Retinal pigment epithelial cell (primary cell): ENCODE results near the gene MLST8.

Source experiments
- DNase-seq: peaks from one replicate; pipeline ENCODE4 v3.0.0-alpha.2; 2010; ENCODE audit warnings: low read depth
- H3K4me3 ChIP-seq: 2 replicates; pipeline ENCODE4 v1.5.1; 2011; ENCODE audit warnings: mild to moderate bottlenecking, low read length, control low read depth, moderate library complexity
- TF ChIP-seq, protein P1 (sequence below): conservative IDR thresholded peaks from 2 replicates; pipeline ENCODE4 v1.5.1; 2011; ENCODE audit warnings: low read depth, low read length, control low read depth, inconsistent platforms

The MLST8 gene

GRCh38 chr16:2179107-2179501 is 26.1 kb upstream of the MLST8 start:
- DNase-seq, result no peak
- TF ChIP-seq, protein P1, sequence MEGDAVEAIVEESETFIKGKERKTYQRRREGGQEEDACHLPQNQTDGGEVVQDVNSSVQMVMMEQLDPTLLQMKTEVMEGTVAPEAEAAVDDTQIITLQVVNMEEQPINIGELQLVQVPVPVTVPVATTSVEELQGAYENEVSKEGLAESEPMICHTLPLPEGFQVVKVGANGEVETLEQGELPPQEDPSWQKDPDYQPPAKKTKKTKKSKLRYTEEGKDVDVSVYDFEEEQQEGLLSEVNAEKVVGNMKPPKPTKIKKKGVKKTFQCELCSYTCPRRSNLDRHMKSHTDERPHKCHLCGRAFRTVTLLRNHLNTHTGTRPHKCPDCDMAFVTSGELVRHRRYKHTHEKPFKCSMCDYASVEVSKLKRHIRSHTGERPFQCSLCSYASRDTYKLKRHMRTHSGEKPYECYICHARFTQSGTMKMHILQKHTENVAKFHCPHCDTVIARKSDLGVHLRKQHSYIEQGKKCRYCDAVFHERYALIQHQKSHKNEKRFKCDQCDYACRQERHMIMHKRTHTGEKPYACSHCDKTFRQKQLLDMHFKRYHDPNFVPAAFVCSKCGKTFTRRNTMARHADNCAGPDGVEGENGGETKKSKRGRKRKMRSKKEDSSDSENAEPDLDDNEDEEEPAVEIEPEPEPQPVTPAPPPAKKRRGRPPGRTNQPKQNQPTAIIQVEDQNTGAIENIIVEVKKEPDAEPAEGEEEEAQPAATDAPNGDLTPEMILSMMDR, result no peak
- H3K4me3 ChIP-seq, result no peak overlapping the region

- no peak overlapping the region for H3K4me3 ChIP-seq
- TF ChIP-seq, protein P1, result no peak
- DNase-seq, result no peak
Observed at GRCh38 chr16:2179576-2179975, 25.7 kb upstream of the MLST8 start.

- no peak overlapping the region for H3K4me3 ChIP-seq
- DNase-seq, result no peak
- TF ChIP-seq, protein P1, result no peak
Observed at GRCh38 chr16:2180461-2180860, 24.8 kb upstream of the MLST8 start.

- TF ChIP-seq, protein P1, result no peak
- DNase-seq, result no peak
- H3K4me3 ChIP-seq, result no peak overlapping the region
Observed at GRCh38 chr16:2180962-2181923, 24.0 kb upstream of the MLST8 start.

DNA sequence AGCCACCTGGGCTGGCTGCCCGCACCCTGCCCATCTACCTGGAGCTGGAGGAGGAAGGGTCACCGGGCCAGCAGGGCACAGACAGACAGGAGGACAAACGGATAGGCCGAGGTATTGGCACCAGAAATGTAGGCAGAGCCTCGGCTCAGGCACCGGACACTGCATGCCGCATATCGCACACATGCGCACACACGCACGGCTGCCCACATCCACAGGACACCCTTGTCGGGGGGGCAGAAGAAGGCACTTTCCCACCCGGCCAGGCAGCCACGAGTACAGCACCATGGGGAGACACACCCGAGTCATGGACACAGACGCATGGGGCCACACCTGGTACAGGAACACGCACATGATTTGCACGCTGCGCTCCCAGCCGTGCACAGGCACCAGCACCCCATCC is 23.3 kb upstream of the MLST8 start:
- no peak for DNase-seq
- TF ChIP-seq, protein P1, result no peak
- H3K4me3 ChIP-seq, result no peak overlapping the region

DNA sequence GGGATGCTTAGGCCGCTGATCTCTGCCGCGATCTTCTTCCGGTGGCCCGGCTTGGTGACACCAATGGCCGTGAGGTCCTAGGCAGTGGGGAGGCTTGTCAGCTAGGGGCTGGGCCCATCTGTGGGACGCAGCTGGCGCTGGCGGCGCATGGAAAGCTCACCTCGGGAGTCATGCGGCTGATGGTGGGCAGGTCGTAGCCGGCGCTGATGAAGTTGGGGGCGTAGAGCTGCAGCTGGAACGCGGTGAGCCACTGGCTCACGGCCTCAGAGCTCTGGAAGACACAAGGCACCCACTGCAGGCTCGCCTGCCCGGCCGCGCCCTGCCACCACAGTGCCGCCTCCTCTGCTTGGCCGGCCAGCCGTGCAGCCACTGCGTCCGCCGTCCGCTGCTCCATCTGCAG is 21.6 kb upstream of the MLST8 start:
- DNase-seq, result no peak
- no peak overlapping the region for H3K4me3 ChIP-seq
- TF ChIP-seq, protein P1, result no peak

DNA sequence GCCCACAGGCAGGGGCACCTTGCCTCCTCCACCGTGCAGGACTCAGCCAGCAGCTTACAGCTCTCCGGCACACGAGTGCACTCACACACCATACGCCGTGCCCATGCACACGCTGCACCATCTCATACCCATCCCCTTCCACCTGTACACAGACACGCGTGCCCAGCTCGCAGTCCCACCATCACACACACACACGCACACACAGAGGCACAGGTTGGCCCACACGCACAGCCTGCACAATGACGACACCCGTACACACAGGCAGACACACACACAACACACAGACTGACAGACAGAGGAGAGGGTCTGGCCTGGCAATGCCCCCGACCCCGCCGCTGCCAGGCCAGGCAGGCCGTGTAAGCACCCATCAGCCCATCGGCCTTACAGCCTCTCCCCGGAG is 20.9 kb upstream of the MLST8 start:
- no peak overlapping the region for H3K4me3 ChIP-seq
- TF ChIP-seq, protein P1, result no peak
- no peak for DNase-seq
